MV-4-11 (cell line): ENCODE results near the gene C6orf52.

ENCODE experiments used
- DNase-seq: peaks from one replicate; lab custom pipeline; 2025; lab: John Stamatoyannopoulos, UW

Gene C6orf52

GRCh38 chr6:10655508-10656055, 38.8 kb downstream of the C6orf52 start:
- peak; percentile 66 for DNase-seq

DNA sequence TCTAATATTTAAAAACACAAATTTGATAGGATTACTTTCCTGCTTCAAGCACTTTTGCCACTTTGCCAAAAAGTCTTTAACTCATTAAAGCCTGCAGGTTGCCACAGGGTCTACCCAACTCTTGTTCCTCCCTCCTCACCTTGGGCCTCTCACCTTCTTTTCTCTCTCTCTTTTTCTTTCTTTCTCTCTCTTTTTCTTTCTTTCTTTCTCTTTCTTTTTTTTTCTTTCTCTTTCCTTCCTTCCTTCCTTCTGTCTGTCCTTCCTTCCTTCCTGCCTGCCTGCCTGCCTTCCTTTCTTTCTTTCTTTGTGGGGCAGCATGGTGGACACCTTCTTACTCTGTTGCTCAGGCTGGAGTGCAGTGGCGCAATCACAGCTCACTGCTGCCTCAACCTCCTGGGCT, 50.2 kb downstream of the C6orf52 start:
- no peak for DNase-seq

DNA sequence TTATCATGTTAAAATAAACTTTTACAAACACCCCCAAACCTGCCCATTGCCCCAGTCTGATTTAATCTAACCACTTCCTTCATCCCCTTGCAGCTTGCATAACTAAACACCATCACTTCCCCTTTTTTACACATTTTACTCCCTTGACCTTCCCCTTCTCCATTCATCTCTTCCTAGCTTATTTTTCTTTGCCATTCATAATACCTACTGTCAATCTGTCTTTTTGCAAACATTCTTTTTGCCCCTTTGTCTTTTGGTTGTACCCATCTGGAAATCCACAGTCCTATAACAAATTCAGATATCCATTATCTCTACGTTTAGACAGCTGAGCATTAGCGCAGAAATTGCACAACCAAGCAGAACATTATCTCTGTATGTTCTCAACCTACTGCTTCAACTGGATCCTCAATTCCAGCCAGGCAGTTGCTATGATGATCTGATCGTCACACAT, 51.2 kb downstream of the C6orf52 start:
- peak; percentile 89 for DNase-seq

GRCh38 chr6:10641528-10641927, 52.9 kb downstream of the C6orf52 start:
- no peak for DNase-seq

DNA sequence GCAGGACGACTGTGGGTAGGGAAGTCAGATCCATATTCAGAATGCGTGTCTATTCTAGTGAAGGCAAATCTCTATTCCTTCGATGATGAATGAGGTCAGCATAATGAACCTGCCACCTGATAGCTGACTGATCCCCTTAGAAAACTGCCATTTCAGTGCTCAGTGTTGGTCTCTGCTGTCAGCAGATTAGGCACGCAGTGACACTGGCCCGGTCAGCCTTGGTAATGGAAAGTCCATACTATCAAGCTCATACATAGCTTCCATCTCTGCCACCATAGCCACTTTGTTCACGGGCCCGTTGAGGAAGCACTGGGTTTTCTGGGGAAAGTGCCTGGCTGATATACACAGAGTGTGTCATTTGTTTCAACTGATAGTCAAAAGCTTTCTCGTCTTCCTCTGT, 54.0 kb downstream of the C6orf52 start:
- no peak for DNase-seq

GRCh38 chr6:10633216-10633615, 61.2 kb downstream of the C6orf52 start:
- DNase-seq, result peak; percentile 99

GRCh38 chr6:10630178-10630577, 64.2 kb downstream of the C6orf52 start:
- no peak for DNase-seq

DNA sequence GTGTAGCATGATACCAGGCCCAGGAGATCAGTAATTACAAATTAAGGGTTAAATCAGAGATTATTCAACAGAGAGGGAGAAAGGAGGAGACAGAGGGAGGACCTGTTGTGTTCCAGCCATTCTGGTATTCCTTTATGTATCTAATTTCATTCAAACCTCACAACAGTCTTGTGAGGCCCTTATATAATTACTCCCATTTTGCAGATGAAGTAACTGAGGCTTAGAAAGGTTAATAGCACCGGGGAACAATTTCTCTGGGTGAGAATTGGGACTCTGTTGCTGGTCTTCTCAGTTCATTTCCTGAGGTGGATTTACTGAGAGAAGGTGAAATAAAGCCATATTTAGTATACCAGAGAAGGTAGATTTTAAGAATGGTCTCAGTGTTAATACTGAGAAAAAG, 66.6 kb downstream of the C6orf52 start:
- DNase-seq, result no peak

GRCh38 chr6:10626154-10626741, 68.2 kb downstream of the C6orf52 start:
- no peak for DNase-seq

GRCh38 chr6:10624836-10625235, 69.6 kb downstream of the C6orf52 start:
- peak; percentile 78 for DNase-seq

DNA sequence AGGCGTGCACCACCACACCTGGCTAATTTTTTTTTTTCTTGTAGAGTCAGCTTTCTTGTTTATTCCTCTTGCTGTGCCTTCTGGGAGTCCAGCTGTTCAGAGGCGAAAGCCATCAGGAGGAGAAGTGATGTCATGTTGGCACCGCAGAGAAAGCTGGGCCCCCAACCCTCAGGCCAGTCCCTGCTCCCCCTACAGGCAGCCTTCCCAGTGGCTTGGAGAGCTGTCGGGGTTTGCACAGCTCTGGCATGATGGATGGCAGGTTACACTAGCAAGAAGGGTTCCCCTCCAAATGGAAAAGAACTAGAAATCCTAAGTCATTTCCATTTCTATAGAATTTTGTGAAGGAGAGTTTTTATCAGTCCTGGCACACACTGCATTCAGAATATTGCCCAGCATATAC, 72.6 kb downstream of the C6orf52 start:
- no peak for DNase-seq
